ENCODE results near the gene GRIK1.

Gene GRIK1

DNA sequence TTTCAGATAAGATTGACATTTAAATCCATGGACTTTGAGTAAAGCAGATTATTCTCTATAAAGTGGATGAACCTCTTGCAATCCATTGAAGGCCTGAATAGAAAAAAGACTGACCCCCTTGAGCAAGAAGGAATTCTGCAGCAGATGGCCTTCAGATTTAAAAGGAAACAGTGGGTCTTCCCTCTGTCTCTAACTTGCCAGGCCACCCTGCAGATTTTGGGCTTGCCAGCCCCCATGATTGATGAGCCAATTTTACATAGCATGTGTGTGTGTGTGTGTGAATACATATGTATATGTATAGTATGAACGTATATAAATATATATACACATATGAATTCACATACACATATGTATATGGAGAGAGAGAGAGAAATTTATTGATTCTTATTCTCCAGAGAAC, 113.4 kb downstream of the GRIK1 start:
- Mint-ChIP-seq H3K36me3 (no peaks in the 10 kb centered on the region), H3K27ac (no peak overlapping the region), H3K4me1 (no peaks in the 10 kb centered on the region), H3K4me3 (no peak overlapping the region), H3K9me3 (peaks cover 7% of the 10 kb centered on the region), H3K27me3 (no peaks in the 10 kb centered on the region)
- ATAC-seq = no peak

DNA sequence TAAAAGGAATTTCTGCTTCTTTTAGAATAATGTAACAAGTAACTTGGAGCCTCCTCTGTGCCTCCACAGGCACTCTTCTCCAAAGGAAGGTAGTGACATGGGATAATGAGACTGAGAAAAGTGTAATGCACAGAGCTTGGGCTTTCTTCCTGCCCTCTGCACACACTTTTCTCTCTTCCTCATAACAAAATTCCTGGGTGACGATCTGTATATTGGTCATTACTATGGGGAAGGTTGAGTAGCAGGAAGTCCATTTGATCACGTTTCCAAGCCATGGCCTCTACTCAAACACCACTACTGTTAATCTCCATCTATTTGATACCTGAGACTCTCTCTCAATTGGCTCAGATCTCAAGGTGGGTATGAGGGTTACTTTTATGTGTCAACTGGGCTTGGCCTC, 113.9 kb downstream of the GRIK1 start:
- no peaks in the 10 kb centered on the region for H3K27me3 Mint-ChIP-seq
- H3K4me1 Mint-ChIP-seq = no peaks in the 10 kb centered on the region
- no peak overlapping the region for H3K4me3 Mint-ChIP-seq
- no peak overlapping the region for H3K27ac Mint-ChIP-seq
- H3K36me3 Mint-ChIP-seq = no peaks in the 10 kb centered on the region
- ATAC-seq = no peak
- peaks cover 3% of the 10 kb centered on the region for H3K9me3 Mint-ChIP-seq

DNA sequence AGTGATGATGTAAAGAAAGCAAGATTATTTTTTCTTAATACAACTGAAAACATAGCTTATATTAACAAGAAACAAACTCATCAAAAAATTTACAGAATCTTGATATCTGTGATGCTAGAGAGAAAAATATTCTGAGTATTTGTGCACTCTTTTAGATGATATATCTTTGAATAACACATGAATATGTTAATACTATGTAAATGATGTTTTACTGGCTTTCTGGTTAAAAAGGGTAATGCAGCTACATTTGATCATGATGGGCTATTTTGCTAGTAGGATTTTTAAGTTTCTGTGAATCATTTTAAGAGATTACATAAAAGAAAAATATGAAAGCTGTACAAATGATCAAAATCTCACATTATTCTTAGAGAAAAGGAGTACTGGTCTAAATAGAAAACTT, 114.5 kb downstream of the GRIK1 start:
- no peak overlapping the region for H3K4me3 Mint-ChIP-seq
- no peaks in the 10 kb centered on the region for H3K27me3 Mint-ChIP-seq
- H3K4me1 Mint-ChIP-seq = no peaks in the 10 kb centered on the region
- peaks cover 3% of the 10 kb centered on the region for H3K9me3 Mint-ChIP-seq
- no peaks in the 10 kb centered on the region for H3K36me3 Mint-ChIP-seq
- ATAC-seq = no peak
- no peak overlapping the region for H3K27ac Mint-ChIP-seq

DNA sequence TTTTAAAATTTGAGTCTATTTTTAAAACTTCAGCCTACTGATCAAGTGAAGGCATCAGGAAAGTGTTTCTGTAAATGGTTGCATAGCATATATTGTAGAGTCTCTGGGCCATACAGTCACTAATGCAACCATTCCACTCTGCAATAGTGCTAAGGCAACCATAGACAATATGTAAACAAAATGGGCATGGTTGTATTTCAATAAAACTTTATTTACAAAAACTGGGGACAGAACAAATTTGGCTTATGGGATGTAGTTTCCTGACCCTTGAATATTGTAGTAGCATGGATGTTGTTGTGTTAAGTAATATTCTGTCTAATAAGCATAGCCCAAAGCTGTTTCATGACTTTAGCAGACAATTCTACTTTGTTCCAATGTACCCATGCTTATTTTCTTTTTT, 117.7 kb downstream of the GRIK1 start:
- Mint-ChIP-seq H3K9me3 (no peaks in the 10 kb centered on the region), H3K4me3 (no peak overlapping the region), H3K27me3 (no peaks in the 10 kb centered on the region), H3K27ac (no peak overlapping the region), H3K36me3 (no peaks in the 10 kb centered on the region), H3K4me1 (no peaks in the 10 kb centered on the region)
- ATAC-seq = no peak

DNA sequence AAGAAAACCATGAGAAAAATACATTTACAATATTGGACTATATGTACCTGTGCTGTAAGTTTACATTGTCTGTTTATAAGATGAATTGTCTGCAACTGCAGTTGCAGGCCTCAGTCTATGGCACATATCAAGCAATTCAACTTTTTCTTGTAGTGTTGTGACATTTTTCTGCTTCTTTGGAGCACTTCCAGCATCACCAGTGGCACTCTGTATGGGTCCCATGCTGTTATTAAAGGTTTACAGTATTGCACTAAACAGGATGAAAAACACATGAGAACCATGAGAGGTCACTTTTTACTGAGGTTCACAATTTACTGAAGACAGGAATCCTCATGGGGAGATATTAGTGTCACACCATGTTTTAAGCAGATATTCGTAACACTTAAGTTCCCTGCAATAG, 118.6 kb downstream of the GRIK1 start:
- H3K9me3 Mint-ChIP-seq = no peaks in the 10 kb centered on the region
- H3K4me3 Mint-ChIP-seq = no peak overlapping the region
- no peak overlapping the region for H3K27ac Mint-ChIP-seq
- no peaks in the 10 kb centered on the region for H3K4me1 Mint-ChIP-seq
- H3K27me3 Mint-ChIP-seq = no peaks in the 10 kb centered on the region
- no peaks in the 10 kb centered on the region for H3K36me3 Mint-ChIP-seq
- ATAC-seq = no peak

DNA sequence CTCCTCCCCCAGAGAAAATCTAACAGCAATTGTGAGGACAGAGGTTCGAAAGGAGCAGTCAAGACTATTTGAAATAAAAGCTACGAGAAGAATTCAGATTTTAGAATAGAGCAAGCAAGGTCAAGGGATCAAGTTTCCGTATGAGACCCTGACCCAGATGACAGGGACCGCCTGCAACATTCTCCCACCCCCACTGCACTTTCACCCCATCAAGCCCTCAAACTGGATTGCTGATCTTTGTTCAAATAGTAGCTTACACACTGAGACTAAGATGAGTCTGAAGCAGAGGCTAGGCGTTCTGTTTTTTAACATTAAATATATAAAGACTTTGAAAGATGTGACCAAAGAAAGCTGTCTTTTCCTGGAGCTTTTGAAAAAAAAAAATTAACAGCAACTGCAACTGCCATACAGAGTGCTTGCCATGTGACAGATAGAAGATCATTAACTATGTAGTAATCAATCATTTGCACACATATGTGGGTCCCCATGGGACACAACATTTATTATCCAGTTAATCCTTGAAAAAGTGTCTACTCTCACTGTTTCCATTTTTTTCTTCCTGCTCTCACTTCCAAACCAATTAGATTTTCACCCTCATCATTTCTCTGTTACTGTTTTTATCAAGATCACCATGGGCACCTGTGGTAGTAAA, 120.0 kb downstream of the GRIK1 start:
- no peak for ATAC-seq
- H3K9me3 Mint-ChIP-seq = no peaks in the 10 kb centered on the region
- no peaks in the 10 kb centered on the region for H3K36me3 Mint-ChIP-seq
- H3K27me3 Mint-ChIP-seq = no peaks in the 10 kb centered on the region
- no peak overlapping the region for H3K4me3 Mint-ChIP-seq
- H3K4me1 Mint-ChIP-seq = no peaks in the 10 kb centered on the region
- no peak overlapping the region for H3K27ac Mint-ChIP-seq

DNA sequence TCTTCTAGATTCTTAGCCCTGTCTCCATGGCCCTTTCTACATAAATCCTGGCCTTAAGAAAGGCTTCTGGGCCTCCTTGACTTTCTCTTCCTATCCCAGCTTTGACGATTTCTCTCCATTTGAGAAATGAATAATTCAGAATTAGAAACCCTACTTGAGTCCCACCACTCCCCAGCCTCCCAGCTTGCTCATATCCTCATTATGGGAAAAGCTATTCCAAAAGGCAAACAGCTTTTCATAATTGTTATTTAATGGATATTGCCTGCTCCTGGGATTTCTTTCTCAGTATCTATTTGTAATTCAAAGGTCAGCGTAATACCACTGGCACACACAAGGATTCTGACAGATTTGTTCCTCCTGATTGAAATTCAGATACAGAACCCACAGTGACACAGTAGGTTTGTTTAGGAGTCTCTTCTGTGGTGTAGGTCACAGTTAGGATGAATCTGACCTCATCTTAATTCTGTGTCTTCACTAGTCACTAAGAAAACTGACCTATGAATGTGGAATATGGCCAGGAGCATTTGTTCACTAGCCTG, 121.3 kb downstream of the GRIK1 start:
- H3K27ac Mint-ChIP-seq = no peak overlapping the region
- H3K9me3 Mint-ChIP-seq = no peaks in the 10 kb centered on the region
- H3K27me3 Mint-ChIP-seq = no peaks in the 10 kb centered on the region
- H3K4me3 Mint-ChIP-seq = no peak overlapping the region
- H3K4me1 Mint-ChIP-seq = no peaks in the 10 kb centered on the region
- no peak for ATAC-seq
- no peaks in the 10 kb centered on the region for H3K36me3 Mint-ChIP-seq

DNA sequence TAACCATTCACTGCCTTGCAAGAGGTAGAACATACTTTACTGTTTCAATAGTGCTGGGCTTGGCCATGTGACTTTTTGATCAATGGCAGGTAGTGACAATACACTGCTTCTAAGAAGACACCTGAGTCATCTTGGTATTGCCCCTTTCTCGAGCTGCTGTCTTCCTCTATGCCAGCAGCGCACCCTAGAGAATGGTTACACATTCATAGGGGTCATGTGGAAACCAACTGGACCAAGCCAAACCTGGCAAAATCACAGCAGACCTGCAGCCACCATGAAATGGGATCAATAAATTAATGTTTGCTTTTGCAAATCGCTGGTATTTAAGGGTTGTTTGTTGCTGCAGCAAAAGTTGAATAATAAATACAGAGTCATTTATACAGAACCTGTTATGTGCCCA, 122.3 kb downstream of the GRIK1 start:
- H3K4me3 Mint-ChIP-seq = no peak overlapping the region
- H3K4me1 Mint-ChIP-seq = no peaks in the 10 kb centered on the region
- H3K9me3 Mint-ChIP-seq = no peaks in the 10 kb centered on the region
- no peak overlapping the region for H3K27ac Mint-ChIP-seq
- no peaks in the 10 kb centered on the region for H3K36me3 Mint-ChIP-seq
- ATAC-seq = no peak
- no peaks in the 10 kb centered on the region for H3K27me3 Mint-ChIP-seq

DNA sequence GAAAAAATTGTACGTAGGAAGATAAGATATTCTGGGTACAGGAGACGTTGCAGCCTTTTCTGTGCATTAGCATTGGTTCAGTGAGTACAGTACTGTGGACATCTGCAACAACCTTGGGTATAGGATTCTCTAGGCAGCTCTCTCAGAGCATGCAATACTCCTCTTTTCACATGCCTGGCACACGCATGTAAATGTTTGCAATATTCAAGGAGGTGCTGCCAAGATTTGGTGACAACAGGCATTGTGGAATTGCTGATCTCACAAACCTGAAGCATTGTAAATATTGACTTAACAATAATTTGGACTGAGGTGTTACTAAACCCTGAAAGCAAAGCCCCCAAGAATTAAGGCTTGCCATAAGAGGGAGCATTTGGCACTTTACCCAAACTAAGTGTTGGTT, 126.8 kb downstream of the GRIK1 start:
- ATAC-seq = no peak
- Mint-ChIP-seq H3K36me3 (no peaks in the 10 kb centered on the region), H3K9me3 (no peaks in the 10 kb centered on the region), H3K4me1 (no peaks in the 10 kb centered on the region), H3K27ac (no peak overlapping the region), H3K27me3 (no peaks in the 10 kb centered on the region), H3K4me3 (no peak overlapping the region)

DNA sequence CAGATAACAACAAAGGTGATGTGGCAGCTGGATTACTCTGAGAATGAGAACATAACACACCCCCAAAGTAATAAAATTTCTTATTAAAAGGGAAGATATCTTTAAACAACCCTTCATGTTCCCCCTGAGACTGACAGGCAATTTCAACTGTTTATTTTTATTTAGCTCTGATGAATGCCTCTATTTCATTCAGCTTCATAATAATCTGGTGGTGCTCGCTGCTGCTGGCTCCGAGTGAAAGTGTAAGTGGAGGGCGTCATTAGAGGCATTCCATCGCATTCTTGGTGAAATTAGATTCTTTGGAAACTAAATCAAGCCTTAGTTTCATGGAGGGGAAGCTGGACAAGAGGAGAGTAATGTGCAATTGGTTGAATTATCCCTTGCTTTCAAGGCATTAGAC, 128.9 kb downstream of the GRIK1 start:
- no peaks in the 10 kb centered on the region for H3K9me3 Mint-ChIP-seq
- no peak overlapping the region for H3K27ac Mint-ChIP-seq
- H3K36me3 Mint-ChIP-seq = no peaks in the 10 kb centered on the region
- H3K4me3 Mint-ChIP-seq = no peak overlapping the region
- ATAC-seq = no peak
- no peaks in the 10 kb centered on the region for H3K4me1 Mint-ChIP-seq
- H3K27me3 Mint-ChIP-seq = no peaks in the 10 kb centered on the region

DNA sequence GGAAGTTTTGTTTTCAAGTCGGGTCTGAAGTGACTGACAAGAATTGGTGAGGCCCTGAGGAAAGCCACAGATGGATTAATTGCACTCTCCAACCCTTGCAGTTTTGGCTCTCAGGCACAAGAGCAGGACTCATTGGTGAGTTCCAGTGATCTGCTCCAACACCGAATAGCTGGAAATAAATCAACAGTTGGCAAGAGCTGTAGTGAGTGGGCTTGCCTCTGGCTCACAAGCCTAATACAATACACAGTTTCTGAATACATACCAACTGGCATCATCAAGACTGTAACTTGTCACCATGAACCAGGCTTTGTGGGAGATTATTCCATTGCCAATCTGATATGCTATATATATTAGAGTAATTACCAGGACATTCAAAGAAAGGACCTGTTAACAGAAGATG, 131.6 kb downstream of the GRIK1 start:
- no peak for ATAC-seq
- H3K9me3 Mint-ChIP-seq = no peaks in the 10 kb centered on the region
- no peak overlapping the region for H3K4me3 Mint-ChIP-seq
- no peaks in the 10 kb centered on the region for H3K36me3 Mint-ChIP-seq
- H3K27ac Mint-ChIP-seq = no peak overlapping the region
- no peaks in the 10 kb centered on the region for H3K27me3 Mint-ChIP-seq
- no peaks in the 10 kb centered on the region for H3K4me1 Mint-ChIP-seq

DNA sequence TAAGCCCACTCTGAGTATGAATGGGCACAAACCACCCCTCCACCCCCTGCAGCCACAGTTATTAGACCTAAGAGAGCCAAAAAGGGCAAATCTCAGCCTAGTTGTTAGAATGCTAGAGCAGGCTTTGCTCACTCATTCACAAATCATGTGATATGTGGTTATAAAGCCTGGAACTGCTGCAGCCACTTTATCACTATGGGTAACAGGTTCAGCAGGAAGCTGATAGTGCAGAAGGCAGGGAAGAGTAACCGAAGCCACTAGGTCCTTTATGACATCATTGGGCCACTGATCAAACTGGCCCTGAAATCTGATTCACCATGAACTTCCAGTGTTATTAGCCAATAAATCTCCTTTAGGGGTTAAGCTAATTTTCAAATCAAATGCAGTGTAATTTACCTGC, 134.7 kb downstream of the GRIK1 start:
- Mint-ChIP-seq H3K36me3 (no peaks in the 10 kb centered on the region), H3K9me3 (no peaks in the 10 kb centered on the region), H3K27me3 (peaks cover 9% of the 10 kb centered on the region), H3K27ac (no peak overlapping the region), H3K4me1 (no peaks in the 10 kb centered on the region), H3K4me3 (no peak overlapping the region)
- no peak for ATAC-seq

DNA sequence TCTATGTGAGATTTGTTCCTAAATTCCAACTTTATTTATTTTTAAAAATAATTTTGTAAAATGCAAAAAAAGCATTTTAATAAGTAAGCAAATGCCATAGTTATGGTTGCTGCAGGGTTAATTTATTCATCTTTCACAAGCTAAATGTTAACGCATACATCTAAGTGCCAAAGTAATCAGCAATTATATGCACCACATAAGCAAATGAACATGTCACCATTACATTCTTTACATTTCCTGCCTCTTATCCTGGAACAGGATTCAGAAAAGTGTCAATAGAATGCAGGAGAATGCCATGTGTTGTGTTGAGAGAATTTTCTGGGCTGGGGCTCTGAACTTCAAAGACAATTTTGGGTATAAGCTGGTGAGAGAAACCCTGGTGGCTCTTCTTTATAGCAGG, 136.6 kb downstream of the GRIK1 start:
- no peak overlapping the region for H3K4me3 Mint-ChIP-seq
- peaks cover 9% of the 10 kb centered on the region for H3K27me3 Mint-ChIP-seq
- H3K4me1 Mint-ChIP-seq = no peaks in the 10 kb centered on the region
- ATAC-seq = no peak
- no peak overlapping the region for H3K27ac Mint-ChIP-seq
- no peaks in the 10 kb centered on the region for H3K9me3 Mint-ChIP-seq
- no peaks in the 10 kb centered on the region for H3K36me3 Mint-ChIP-seq

DNA sequence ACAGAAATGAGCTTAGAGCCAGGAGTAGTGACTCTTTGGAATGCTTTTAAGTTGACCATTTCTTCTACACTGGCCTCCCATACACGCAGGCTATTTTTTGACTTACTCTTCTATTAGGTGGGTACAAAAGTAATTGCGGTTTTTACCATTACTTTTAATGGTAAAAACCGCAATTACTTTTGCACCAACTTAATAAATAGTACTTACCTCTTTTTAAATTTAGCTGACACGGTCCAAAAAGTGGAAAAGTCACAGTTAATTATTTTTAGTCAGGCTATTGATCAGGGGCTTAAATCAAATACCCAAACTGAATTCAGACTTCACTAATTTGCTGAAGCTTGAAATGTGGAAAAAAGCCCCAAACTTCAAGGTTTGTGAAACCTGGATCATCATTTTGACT, 138.7 kb downstream of the GRIK1 start:
- Mint-ChIP-seq H3K9me3 (no peaks in the 10 kb centered on the region), H3K4me1 (no peaks in the 10 kb centered on the region), H3K4me3 (no peak overlapping the region), H3K36me3 (no peaks in the 10 kb centered on the region), H3K27me3 (peaks cover 9% of the 10 kb centered on the region), H3K27ac (no peak overlapping the region)
- no peak for ATAC-seq

DNA sequence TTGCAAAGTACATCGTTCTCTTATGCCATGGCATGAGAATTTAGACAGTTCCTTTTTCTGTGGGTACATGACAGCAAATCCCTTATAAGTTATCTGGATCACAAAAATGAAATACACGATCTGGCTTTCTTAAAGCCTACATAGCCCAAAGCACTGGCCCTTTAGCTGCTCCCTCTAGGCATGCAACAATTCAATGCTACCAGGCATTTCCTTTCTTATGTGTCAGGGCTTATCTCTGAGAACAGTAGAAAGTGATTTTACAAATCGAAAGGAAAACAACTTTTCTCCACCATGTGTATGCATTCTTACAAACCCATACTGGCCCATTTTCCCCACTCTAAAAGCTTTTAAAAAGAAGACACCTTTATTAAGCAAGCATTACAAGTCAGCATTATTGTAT, 139.7 kb downstream of the GRIK1 start:
- no peak overlapping the region for H3K4me3 Mint-ChIP-seq
- no peaks in the 10 kb centered on the region for H3K4me1 Mint-ChIP-seq
- peaks cover 9% of the 10 kb centered on the region for H3K27me3 Mint-ChIP-seq
- no peak overlapping the region for H3K27ac Mint-ChIP-seq
- no peaks in the 10 kb centered on the region for H3K9me3 Mint-ChIP-seq
- ATAC-seq = no peak
- no peaks in the 10 kb centered on the region for H3K36me3 Mint-ChIP-seq

DNA sequence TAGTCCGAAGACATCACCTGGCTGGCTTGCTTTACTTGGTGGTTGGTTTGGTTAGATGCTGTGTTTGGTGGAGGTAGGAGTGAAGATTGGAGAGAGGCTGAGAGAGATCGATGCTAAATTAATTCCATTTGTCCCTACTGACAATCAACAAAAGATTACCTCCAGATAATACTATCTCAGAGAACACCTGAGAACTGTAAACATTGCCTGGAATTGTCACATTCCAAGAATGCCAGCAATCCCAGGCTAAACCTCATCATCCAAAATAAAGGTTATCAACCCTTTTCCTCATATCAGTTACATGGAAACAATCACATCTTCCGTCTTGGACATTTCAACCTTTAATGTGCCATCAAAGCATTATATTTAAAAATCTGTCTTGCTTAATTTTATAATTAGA, 141.0 kb downstream of the GRIK1 start:
- ATAC-seq = no peak
- H3K27me3 Mint-ChIP-seq = peaks cover 9% of the 10 kb centered on the region
- no peak overlapping the region for H3K27ac Mint-ChIP-seq
- H3K4me3 Mint-ChIP-seq = no peak overlapping the region
- H3K9me3 Mint-ChIP-seq = no peaks in the 10 kb centered on the region
- H3K4me1 Mint-ChIP-seq = no peaks in the 10 kb centered on the region
- no peaks in the 10 kb centered on the region for H3K36me3 Mint-ChIP-seq

DNA sequence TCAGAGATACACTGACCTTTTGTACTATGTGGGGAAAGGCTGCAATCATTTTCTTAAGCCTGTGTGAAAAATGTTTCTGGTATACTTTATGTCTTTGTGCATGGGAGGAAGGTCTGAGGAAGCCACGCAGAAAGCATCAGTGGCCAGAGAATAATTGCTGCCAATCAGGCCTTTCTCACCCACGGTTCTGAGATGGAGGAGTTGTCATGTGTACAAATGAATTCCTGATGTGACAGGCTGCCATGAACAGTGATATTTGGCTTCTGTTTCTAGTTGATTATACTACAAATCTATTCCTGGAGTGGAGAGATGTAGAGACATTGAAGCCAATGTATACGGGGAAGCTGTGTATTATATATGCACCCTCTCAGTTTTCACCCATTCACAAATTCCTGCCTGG, 142.6 kb downstream of the GRIK1 start:
- peaks cover 9% of the 10 kb centered on the region for H3K27me3 Mint-ChIP-seq
- no peak for ATAC-seq
- no peaks in the 10 kb centered on the region for H3K9me3 Mint-ChIP-seq
- H3K4me1 Mint-ChIP-seq = no peaks in the 10 kb centered on the region
- H3K4me3 Mint-ChIP-seq = no peak overlapping the region
- no peaks in the 10 kb centered on the region for H3K36me3 Mint-ChIP-seq
- H3K27ac Mint-ChIP-seq = no peak overlapping the region

All from stimulated activated memory B cell treated with anti-CD40 and anti-IgM and Interleukin-4, amounts not matched to agents 10 μg/mL and 1 μg/mL and 100 μg/mL, for 72 hours (primary cell).